K562 (cell line): ENCODE measurements around the gene POLD3. TPM values are rescaled to one million over a fixed set of nuclear protein-coding genes. Genes with fewer than 3 reads are reported as not detected.
"Not testable (repeated sequence)": the region's sequence is repeated elsewhere in the genome, so short reads cannot be mapped to it uniquely, and the experiment has no call there.

Source experiments
- ATAC-seq: fragments of 200-7000 bp; cut with Tn5 transposase; 3 replicates; pipeline ENCODE4 v1.9.1; 2020; ENCODE audit warnings: moderate library complexity
- BruUV-seq: library from RNA; stranded (reverse); fragments of 400-500 nt; replicated peaks from 2 replicates; lab custom pipeline; 2021; lab: Mats Ljungman, UMichigan
- CTCF ChIA-PET: fragments of 300-600 bp; formaldehyde crosslinking; extraction: SDS; loops from one replicate; lab custom pipeline; 2021; ENCODE audit warnings: low intra/inter-chr PET ratio; lab: Yijun Ruan, JAX
- POLR2A ChIA-PET: fragments of 300-600, 350-650 bp; sonication (Branson Sonifier 250); formaldehyde crosslinking; extraction: SDS; loops from one replicate; lab custom pipeline; 2021; ENCODE audit warnings: antibody characterized with exemption, inconsistent platforms; lab: Yijun Ruan, JAX
- DNase-seq, 4 experiments: peaks; one replicate each; pipeline versions ENCODE4 v3.0.0 to v3.0.0-alpha.2; 2011 to 2018; ENCODE audit warnings: low spot score in 3 of 4, mixed read lengths in 3 of 4; ENCODE audit errors: extremely low read depth in 1 of 4
- FAIRE-seq: peaks from 2 replicates; lab custom pipeline; 2011; peaks lifted over from hg19 to GRCh38; lab: Jason Lieb, UNC
- H2AFZ ChIP-seq: 2 replicates; pipeline ENCODE4 v1.6.0; 2011; ENCODE audit warnings: low read depth, low read length, control low read depth, inconsistent platforms
- H3K27ac ChIP-seq: fragments of 200-600 bp; 3 replicates; pipeline ENCODE4 v1.8.0; 2011; ENCODE audit warnings: low read depth, mild to moderate bottlenecking, control low read depth, inconsistent platforms, low read length, moderate library complexity, mixed read lengths; ENCODE audit errors: extremely low read depth
- H3K27me3 ChIP-seq, 2 experiments: fragments of 300-600 bp in 1 of 2; 2 replicates in 1 of 2; 3 replicates in 1 of 2; pipeline versions ENCODE4 v1.6.0 to v1.8.0; 2011; ENCODE audit warnings: inconsistent platforms in 2 of 2, low read length in 2 of 2, mild to moderate bottlenecking in 1 of 2, mixed read lengths in 1 of 2, moderate library complexity in 1 of 2; ENCODE audit not compliant: control insufficient read depth in 2 of 2, insufficient read depth in 2 of 2
- H3K36me3 ChIP-seq: fragments of 300-600 bp; 3 replicates; pipeline ENCODE4 v1.8.0; 2011; ENCODE audit warnings: mild to moderate bottlenecking, low read length, inconsistent platforms; ENCODE audit not compliant: control insufficient read depth, insufficient read depth
- H3K4me1 ChIP-seq, 2 experiments: fragments of 200-600 bp in 1 of 2; replicated peaks in 1 of 2; 2 replicates in 1 of 2; 3 replicates in 1 of 2; pipeline versions ENCODE4 v1.5.1 to v1.8.0; 2011; ENCODE audit warnings: inconsistent platforms in 2 of 2, low read length in 2 of 2, mild to moderate bottlenecking in 1 of 2, mixed read lengths in 1 of 2, moderate library complexity in 1 of 2; ENCODE audit not compliant: control insufficient read depth in 2 of 2, insufficient read depth in 2 of 2
- H3K4me2 ChIP-seq: 2 replicates; pipeline ENCODE4 v1.6.1; 2011; ENCODE audit warnings: low read length, control low read depth, inconsistent platforms, mixed read lengths; ENCODE audit not compliant: insufficient read depth
- H3K4me3 ChIP-seq: fragments of 200-600 bp; sonication (generic), shearing (Covaris generic); 2 replicates; pipeline ENCODE4 v1.5.1; 2016; ENCODE audit warnings: control low read depth, inconsistent platforms
- H3K79me2 ChIP-seq: fragments of 200-600 bp; 3 replicates; pipeline ENCODE4 v1.8.0; 2011; ENCODE audit warnings: low read length, inconsistent platforms; ENCODE audit not compliant: control insufficient read depth, insufficient read depth
- H3K9ac ChIP-seq, 2 experiments: 2 replicates each; pipeline versions ENCODE4 v1.6.0 to v1.6.1; 2011; ENCODE audit warnings: low read depth in 2 of 2, low read length in 2 of 2, control low read depth in 1 of 2, inconsistent platforms in 1 of 2, mild to moderate bottlenecking in 1 of 2, mixed read lengths in 1 of 2; ENCODE audit not compliant: insufficient read depth in 1 of 2
- H3K9me1 ChIP-seq: one replicate; pipeline ENCODE4 v1.6.0; 2011; ENCODE audit warnings: inconsistent platforms, mild to moderate bottlenecking, low read length, moderate library complexity; ENCODE audit not compliant: control insufficient read depth, insufficient read depth
- H3K9me3 ChIP-seq: replicated peaks from 2 replicates; pipeline ENCODE4 v1.5.1; 2011; ENCODE audit warnings: low read depth, low read length, inconsistent platforms; ENCODE audit not compliant: control insufficient read depth, insufficient read depth
- H4K20me1 ChIP-seq: replicated peaks from 2 replicates; pipeline ENCODE4 v1.6.1; 2011; ENCODE audit warnings: low read length, inconsistent platforms, mixed read lengths; ENCODE audit not compliant: control insufficient read depth, insufficient read depth
- ZFP36 ChIP-seq: fragments of 150-350 bp; IDR thresholded peaks from 2 replicates; pipeline ENCODE4 v1.6.1; 2018; ENCODE audit warnings: low read length, low read depth; ENCODE audit not compliant: partially characterized antibody
- ZNF79 ChIP-seq: fragments of 250-450 bp; sonication (Bioruptor Pico); IDR thresholded peaks from 2 replicates; pipeline ENCODE4 v1.4.0; 2020; ENCODE audit warnings: low read depth, mild to moderate bottlenecking, moderate library complexity
- WGBS: fragments of 100-300 bp; shearing (Covaris generic); methylation state at CpG from one replicate; pipeline ENCODE4 v1.1.6; 2016; ENCODE audit warnings: low coverage, mixed read lengths; ENCODE audit not compliant: insufficient coverage; ENCODE audit errors: missing lambda C conversion rate; 5-methylcytosine and 5-hydroxymethylcytosine counted together
- in situ Hi-C: fragments of 300-500 bp; cut with MboI; formaldehyde crosslinking; loops from 4 replicates; pipeline ENCODE4 v1.15.0; 2018; ENCODE audit warnings: inconsistent platforms, mixed read lengths
- intact Hi-C: fragments of 100-400 bp; cut with micrococcal nuclease; formaldehyde crosslinking; loops from 2 replicates; pipeline ENCODE4 v1.14.2; 2022
- polyA plus RNA-seq, 8 experiments: library from polyadenylated mRNA; depleted of rRNA in 4 of 8; stranded (reverse) in 5 of 8; unstranded in 3 of 8; fragments of >200 nt; fragmentation: Nextera tagmentation in 2 of 8; fragmentation: Illumina TruSeq in 1 of 8; extraction: Ambion mirVana in 2 of 8; extraction: Trizol in 1 of 8; gene quantifications; 2 replicates each; pipeline versions ENCODE4 v1.2.1 to v1.2.3, GENCODE V29; 2011 to 2014; ENCODE audit warnings: inconsistent platforms in 1 of 8, missing spikeins in 1 of 8
- total RNA-seq, 7 experiments: library from RNA; depleted of rRNA in 6 of 7; stranded (reverse); fragments of >200 nt in 6 of 7; fragmentation: Illumina TruSeq in 2 of 7; extraction: Trizol in 2 of 7; gene quantifications; 2 replicates each; pipeline versions ENCODE4 v1.2.1 to v1.2.3, GENCODE V29; 2011 to 2021; ENCODE audit warnings: low replicate concordance in 1 of 7

Gene POLD3
- total and polyA plus RNA-seq, 9 of the 15 experiments (the other 6 are each of a cell fraction or from before 2014, with no cell fraction given), result 10.6 to 40.1 (median 24.6) TPM

DNA sequence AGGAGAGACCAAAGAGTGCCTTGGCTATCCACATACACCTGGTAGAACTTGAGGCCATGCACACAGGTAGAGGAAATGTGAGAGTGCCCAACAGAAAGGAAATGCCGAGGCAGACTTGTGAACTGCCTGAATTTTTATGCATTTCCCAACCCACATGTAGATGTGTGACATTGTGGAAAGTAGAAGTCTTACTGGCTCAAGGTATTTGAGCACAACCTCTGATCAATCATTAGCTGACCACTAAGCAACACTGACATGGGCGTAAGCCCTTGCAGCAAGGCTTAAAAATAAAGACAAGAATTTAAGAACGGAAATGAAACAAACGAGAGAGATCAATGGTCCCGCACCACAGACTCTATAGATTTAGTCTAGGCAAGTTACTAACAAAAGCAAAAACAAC, 62.6 kb downstream of the POLD3 start:
- BruUV-seq, result no TSS peak
- no peak overlapping the region for H2AFZ ChIP-seq
- intact Hi-C loops (no loop called here), in situ Hi-C loops (no loop called here)
- H3K27me3 ChIP-seq, result no peaks in the 10 kb centered on the region
- H3K4me1 ChIP-seq, result peaks cover 0 to 3% of the 10 kb centered on the region in 2 experiments; a peak in 1 of 5 replicates
- no peak for DNase-seq
- H3K4me2 ChIP-seq, result no peak overlapping the region
- no peak overlapping the region for H3K4me3 ChIP-seq
- ATAC-seq, result no peak
- ChIA-PET POLR2A (no interaction called here), CTCF (interaction anchor here (0.7 kb wide), 1 partner anchor 413 kb away, joined by 6 read pairs; no protein-coding TSS in a partner anchor)
- TF ChIP-seq ZNF79 (CRISPR knock-in tag), result no peak
- no peak overlapping the region for H3K9ac ChIP-seq
- 0 out of 2 replicates have a peak, but pooled peaks cover 2% of the 10 kb centered on the region for H3K9me3 ChIP-seq
- H3K36me3 ChIP-seq, result no peaks in the 10 kb centered on the region; the same call in 2 of the 3 replicates
- 80% methylated on average over 5 of the region's 5 CpGs for WGBS
- FAIRE-seq, result no peak
- no peak overlapping the region for H3K27ac ChIP-seq
- no peaks in the 10 kb centered on the region for H3K9me1 ChIP-seq
- H4K20me1 ChIP-seq, result no peaks in the 10 kb centered on the region
- no peaks in the 10 kb centered on the region for H3K79me2 ChIP-seq

DNA sequence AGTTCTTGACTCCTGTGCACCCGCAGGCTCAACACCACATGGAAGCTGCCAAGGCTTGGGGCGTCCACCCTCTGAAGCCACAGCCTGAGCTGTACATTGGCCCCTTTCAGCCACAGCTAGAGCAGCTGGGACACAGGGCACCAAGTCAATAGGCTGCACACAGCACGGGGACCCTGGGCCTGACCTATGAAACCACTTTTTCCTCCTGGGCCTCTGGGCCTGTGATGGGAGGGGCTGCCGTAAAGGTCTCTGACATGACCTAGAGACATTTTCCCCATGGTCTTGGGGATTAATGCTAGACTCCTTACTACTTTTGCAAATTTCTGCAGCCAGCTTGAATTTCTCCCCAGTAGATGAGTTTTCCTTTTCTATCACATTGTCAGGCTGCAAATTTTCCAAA, 66.7 kb downstream of the POLD3 start:
- CTCF ChIA-PET, intact Hi-C loops, in situ Hi-C loops: not testable (repeated sequence)

More for the DNA sequence above, 66.7 kb downstream of the POLD3 start:
- TF ChIP-seq ZFP36, result peak; percentile 45
- H3K79me2 ChIP-seq, H4K20me1 ChIP-seq, H3K27me3 ChIP-seq, H3K36me3 ChIP-seq, FAIRE-seq, H3K9me1 ChIP-seq, H3K4me1 ChIP-seq, BruUV-seq, H2AFZ ChIP-seq, H3K9ac ChIP-seq, ATAC-seq, H3K4me2 ChIP-seq, DNase-seq, H3K4me3 ChIP-seq, POLR2A ChIA-PET, H3K27ac ChIP-seq, H3K9me3 ChIP-seq: not testable (repeated sequence)
- 74% methylated on average over 2 of the region's 4 CpGs for WGBS
